GM12801 (cell line): ENCODE data around the gene GRP.

ENCODE experiments used
- TF ChIP-seq, protein P1 (sequence below): IDR thresholded peaks from one replicate; pipeline ENCODE4 v1.5.1; 2011; ENCODE audit warnings: control low read depth; ENCODE audit not compliant: insufficient read length; ENCODE audit errors: extremely low read depth

GRP gene

DNA sequence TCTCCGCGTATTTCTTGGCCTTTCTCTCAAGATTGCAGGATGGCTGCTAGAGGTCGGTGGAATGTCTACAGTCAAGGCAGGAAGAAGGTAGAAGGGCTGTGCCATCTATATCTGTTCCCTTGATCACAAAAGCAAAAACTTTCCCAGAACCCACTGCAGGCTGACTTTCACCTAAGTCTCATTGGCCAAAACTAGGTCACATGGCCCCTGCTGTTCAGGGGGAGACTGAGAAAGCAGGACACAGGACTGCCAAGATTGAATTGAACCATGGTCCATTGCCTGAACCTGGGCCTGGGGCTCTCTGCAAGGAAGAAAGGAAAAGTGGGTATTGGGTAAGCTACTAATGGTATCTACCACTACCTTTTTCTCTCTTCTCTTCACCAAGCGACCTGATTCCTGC is 9.7 kb upstream of the GRP start:
- TF ChIP-seq, protein P1, sequence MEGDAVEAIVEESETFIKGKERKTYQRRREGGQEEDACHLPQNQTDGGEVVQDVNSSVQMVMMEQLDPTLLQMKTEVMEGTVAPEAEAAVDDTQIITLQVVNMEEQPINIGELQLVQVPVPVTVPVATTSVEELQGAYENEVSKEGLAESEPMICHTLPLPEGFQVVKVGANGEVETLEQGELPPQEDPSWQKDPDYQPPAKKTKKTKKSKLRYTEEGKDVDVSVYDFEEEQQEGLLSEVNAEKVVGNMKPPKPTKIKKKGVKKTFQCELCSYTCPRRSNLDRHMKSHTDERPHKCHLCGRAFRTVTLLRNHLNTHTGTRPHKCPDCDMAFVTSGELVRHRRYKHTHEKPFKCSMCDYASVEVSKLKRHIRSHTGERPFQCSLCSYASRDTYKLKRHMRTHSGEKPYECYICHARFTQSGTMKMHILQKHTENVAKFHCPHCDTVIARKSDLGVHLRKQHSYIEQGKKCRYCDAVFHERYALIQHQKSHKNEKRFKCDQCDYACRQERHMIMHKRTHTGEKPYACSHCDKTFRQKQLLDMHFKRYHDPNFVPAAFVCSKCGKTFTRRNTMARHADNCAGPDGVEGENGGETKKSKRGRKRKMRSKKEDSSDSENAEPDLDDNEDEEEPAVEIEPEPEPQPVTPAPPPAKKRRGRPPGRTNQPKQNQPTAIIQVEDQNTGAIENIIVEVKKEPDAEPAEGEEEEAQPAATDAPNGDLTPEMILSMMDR, result no peak

DNA sequence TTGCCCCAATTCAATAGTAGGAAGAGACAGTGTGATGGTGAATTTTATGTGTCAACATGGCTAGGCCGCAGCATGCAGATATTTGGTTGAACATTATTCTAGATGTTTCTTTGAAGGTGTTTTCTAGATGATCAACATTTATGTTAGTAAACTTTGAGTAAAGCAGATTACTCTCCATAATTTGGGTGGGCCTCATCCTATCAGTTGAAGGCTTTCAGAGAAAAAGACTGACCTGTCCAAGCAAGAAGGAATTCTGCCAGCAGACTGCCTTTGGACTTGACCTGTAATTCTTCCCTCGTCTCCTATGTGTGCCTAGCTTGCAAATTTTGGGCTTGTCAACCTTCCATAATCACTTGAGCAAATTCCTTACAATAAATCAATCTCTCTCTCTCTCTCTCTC is 8.3 kb upstream of the GRP start:
- TF ChIP-seq, protein P1, result no peak

DNA sequence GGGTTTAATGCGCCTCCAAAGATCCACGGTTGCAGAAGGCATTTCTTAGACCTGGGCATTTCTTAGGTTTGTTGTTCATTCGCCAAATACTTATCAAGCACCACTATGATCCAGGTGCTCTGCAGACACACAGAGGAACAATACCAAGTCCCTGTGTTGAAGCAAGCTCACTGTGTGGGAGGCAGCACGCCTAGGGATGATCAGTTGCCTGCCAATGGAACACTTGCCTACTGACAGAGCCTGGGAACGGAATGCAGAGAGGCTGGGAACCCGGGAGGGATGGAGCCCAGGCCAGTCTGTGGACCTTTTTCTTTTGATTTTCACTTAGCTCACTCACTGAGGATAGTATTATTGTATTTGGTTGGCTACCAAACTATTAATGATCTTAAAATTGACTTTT is 1.9 kb upstream of the GRP start:
- TF ChIP-seq, protein P1, result no peak

- TF ChIP-seq, protein P1, result no peak
Measured at GRCh38 chr18:59220164-59220783, 316 bp downstream of the GRP start.

GRCh38 chr18:59220784-59221765 is 1.1 kb downstream of the GRP start:
- TF ChIP-seq, protein P1, result no peak

GRCh38 chr18:59222341-59222740 is 2.4 kb downstream of the GRP start:
- TF ChIP-seq, protein P1, result no peak

GRCh38 chr18:59228351-59228750 is 8.4 kb downstream of the GRP start:
- TF ChIP-seq, protein P1, result no peak
